ENCODE data around the gene FAM193A.

FAM193A gene

DNA sequence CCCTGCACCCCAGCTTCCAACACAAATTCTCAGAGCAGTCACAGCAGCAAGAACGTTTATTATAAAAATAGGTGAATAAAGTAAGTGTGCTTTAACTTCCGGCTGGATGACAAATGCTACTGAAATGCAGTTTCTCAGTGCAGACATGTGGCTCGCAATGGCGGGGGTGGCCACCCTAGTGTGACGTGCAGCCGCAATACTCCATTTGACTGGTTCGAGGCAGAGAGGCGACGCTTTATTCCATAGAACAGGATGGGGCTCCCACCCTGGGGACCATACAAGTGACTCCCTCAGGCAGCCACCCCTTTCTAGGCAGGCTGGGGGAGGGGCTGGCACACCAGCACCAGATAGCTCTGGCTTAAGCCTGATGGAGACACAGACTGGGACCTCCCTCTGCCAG lies 205.2 kb downstream of the FAM193A start:
- in situ Hi-C loops (cut with MboI; ENCODE audit: low sequenced_read_pairs, unreplicated experiment) = no loop called here
- no peak for DNase-seq (ENCODE audit: low spot score)
- TF ChIP-seq, protein P1, sequence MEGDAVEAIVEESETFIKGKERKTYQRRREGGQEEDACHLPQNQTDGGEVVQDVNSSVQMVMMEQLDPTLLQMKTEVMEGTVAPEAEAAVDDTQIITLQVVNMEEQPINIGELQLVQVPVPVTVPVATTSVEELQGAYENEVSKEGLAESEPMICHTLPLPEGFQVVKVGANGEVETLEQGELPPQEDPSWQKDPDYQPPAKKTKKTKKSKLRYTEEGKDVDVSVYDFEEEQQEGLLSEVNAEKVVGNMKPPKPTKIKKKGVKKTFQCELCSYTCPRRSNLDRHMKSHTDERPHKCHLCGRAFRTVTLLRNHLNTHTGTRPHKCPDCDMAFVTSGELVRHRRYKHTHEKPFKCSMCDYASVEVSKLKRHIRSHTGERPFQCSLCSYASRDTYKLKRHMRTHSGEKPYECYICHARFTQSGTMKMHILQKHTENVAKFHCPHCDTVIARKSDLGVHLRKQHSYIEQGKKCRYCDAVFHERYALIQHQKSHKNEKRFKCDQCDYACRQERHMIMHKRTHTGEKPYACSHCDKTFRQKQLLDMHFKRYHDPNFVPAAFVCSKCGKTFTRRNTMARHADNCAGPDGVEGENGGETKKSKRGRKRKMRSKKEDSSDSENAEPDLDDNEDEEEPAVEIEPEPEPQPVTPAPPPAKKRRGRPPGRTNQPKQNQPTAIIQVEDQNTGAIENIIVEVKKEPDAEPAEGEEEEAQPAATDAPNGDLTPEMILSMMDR (IDR thresholded peaks at IDR 0.05; ENCODE audit: borderline replicate concordance, control extremely low read depth, extremely low read depth, insufficient read depth, missing control alignments) = no peak

DNA sequence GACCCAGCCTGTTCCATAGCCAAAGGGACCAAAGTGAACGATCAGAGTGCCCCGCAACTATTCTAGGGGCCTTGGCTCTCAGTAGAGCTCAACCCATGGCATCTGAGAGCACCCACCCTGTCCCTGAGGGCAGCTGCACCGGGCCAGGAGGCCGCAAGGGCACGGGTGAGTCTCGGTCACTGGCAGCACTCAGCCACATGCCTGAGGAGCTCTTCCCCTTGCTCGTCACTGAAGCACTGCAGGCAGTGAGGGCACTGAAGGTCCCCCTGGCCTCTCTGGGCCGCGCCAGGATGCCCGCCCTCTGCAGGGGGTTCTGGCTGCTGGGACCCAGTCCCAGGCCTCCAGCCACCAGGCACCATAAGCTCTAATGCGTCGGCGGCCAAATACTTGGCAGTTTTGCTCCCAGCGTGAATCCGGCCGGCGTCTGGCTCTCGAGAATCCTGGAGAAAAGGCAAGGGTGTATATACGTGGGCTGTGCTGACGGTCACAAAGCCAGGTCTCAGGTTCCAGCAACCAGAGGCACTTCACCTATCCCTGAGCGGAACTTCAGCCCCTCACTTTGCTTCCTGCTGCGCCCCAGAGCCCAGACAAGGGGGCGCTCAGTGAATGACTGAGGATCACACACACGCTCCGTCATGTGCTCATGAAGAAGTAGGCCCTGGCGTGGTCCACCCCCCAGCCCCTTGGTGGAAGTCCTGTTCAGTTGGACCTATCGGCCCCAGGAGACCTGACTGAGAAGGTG lies 205.8 kb downstream of the FAM193A start:
- in situ Hi-C loops (cut with MboI; ENCODE audit: low sequenced_read_pairs, unreplicated experiment) = no loop called here
- no peak for DNase-seq (ENCODE audit: low spot score)
- TF ChIP-seq, protein P1 (IDR thresholded peaks at IDR 0.05; ENCODE audit: borderline replicate concordance, control extremely low read depth, extremely low read depth, insufficient read depth, missing control alignments) = no peak

DNA sequence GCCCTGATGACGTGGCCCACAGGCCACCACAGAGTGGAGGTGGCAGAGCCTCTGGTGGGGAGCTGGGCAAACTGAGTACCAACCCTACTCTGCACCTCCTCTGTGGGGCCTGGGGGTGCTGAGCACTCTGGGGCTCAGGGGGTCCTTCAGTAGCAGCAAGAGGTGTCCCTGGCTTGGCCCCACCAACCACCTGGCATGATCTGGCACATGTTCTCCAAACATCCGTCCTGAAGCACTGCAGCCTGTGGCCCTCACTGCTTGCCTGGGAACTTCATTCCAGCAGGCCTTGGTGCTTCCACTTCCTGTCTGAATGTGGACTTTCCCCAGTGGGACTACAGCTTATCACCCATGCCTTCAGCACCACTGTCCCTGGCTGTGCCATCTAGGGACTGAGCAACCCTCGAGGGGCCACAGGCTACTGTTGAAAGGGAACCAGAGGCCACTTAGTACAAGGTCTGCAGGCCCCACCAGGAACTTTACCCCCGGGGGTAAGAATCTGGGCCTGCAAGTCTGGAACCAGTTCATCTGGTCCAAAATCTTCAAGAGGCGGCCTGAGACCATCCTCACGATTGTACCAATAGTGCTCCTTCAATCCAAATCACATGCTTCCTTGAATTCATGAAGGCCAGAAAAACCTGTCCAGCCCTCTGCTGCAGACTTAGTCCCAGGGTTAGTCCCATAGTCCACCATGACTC lies 206.5 kb downstream of the FAM193A start:
- no peak for DNase-seq (ENCODE audit: low spot score)
- in situ Hi-C loops (cut with MboI; ENCODE audit: low sequenced_read_pairs, unreplicated experiment) = no loop called here
- TF ChIP-seq, protein P1 (IDR thresholded peaks at IDR 0.05; ENCODE audit: borderline replicate concordance, control extremely low read depth, extremely low read depth, insufficient read depth, missing control alignments) = no peak

DNA sequence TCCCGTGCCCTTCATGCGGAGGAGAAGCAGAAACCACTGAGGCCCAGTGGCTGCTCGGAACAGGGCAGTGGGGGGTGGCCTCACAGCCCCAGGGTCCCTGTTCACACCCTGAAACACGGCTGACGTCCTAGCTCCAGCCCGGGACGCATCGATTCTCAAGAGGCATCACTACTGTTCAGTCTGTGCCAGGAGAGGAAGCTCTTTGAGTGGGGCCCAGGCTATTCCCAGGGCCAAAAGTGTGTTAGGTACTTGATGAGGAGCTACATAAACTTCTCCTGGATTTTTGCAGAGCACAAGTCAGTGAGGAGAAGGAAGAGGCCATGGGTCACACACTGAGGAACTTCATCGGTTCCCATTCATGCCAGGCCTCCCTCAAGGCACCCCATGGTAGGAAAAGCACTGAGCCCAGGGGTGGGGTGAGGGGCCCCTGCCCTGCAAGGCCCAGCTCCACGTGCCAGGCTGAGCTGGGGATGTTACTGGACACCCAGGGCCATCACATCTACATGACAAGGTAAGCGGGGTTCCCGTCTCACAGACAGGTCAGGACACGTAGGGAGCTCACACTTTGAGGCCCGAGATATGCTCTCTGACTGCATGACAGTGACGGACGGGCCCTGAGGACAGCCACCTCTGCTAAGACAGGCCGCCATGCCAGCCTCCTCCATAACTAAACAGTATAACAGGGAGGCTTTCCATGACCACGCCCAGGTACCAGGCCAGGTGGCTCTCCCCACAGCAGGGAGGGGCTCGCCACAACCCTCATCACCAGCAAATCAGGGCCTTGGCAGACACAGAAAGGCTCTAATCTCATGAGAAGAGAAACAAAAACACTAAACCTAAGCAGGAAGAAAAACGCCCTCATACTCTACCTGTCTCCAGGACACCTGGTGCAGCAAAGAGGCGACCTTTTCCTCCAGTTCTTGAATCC lies 207.3 kb downstream of the FAM193A start:
- DNase-seq (ENCODE audit: low spot score) = no peak
- TF ChIP-seq, protein P1 (IDR thresholded peaks at IDR 0.05; ENCODE audit: borderline replicate concordance, control extremely low read depth, extremely low read depth, insufficient read depth, missing control alignments) = no peak
- in situ Hi-C loops (cut with MboI; ENCODE audit: low sequenced_read_pairs, unreplicated experiment) = no loop called here

DNA sequence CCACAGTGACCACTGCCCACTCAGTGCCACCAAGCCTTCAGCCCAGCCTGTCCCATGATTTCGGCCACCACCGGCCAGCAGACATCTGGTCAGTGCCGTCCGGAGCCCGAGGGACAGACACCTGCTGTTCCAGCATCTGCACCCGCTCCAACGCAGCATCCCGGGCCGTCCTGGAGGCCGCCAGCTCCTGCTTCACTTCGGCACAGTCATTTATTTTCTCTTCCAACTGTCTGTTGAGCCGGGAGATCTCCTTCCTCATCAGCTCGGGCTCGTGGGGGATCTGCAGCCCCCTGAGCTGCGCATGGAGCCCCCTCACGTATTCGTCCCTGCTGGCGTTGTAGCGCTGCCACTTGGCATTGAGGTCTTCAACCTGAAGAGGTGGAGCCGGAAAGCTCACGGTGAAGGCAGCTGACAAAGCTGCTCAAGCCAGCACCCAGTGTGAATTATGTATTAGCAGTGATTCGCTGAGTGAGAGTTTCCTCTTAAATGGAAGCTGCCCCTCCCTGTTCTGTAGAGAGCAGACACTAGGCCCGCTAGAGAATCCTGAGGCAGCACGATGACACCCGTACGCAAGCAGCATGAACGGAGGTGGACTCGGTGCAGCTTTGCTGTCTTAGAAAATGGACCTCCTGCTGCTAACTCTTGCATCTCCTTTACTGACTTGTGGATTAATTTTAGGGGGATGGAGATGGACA lies 208.3 kb downstream of the FAM193A start:
- TF ChIP-seq, protein P1 (IDR thresholded peaks at IDR 0.05; ENCODE audit: borderline replicate concordance, control extremely low read depth, extremely low read depth, insufficient read depth, missing control alignments) = no peak
- DNase-seq (ENCODE audit: low spot score) = no peak
- in situ Hi-C loops (cut with MboI; ENCODE audit: low sequenced_read_pairs, unreplicated experiment) = no loop called here

DNA sequence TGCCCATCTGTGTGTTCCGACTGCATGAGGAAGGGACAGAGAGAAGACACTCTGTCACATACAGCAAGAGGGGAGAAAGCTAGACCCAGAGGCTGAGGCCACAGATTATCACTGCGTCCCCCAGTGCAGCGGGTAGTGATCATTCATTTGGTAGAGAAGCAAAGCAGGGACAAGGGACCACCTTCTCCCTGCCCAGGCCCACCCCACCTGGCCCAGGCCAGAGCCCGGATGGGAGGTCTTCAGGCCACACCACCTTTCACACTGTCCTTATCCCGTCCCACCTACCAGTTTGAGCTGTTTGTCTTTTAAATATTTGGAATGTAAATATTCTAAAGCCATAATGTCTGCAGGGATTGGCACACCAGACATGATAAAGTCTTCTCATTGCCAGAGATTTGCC lies 209.1 kb downstream of the FAM193A start:
- no peak for DNase-seq (ENCODE audit: low spot score)
- TF ChIP-seq, protein P1 (IDR thresholded peaks at IDR 0.05; ENCODE audit: borderline replicate concordance, control extremely low read depth, extremely low read depth, insufficient read depth, missing control alignments) = no peak
- in situ Hi-C loops (cut with MboI; ENCODE audit: low sequenced_read_pairs, unreplicated experiment) = no loop called here

Data from GM13976 (cell line).